Measurements from ENCODE around the gene IDH2. TPM values are rescaled to one million over a fixed set of nuclear protein-coding genes. Genes with fewer than 3 reads are reported as not detected.

The IDH2 gene
- total RNA-seq, 1 donor from 2014 or later = 126 TPM

DNA sequence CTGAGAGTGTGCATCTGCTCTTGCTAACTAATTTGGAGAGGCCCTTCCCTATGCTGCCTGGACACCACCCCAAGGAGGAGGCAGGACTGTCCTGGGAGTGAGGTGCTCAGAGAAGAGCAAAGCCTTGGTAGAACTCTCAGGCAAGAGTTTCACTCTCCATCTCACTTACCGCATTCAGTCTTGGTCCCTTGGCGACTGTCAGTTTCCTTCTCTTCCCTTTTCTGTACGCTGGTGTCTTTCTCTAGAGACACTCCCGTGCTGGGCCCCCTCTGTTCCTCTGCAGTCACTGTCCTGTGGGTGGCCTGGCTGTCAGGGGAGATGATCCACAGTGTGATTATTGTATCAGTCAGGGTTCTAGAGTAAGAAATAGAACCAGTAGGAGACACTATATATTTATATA lies 44.0 kb downstream of the IDH2 start:
- TF ChIP-seq, protein P1, sequence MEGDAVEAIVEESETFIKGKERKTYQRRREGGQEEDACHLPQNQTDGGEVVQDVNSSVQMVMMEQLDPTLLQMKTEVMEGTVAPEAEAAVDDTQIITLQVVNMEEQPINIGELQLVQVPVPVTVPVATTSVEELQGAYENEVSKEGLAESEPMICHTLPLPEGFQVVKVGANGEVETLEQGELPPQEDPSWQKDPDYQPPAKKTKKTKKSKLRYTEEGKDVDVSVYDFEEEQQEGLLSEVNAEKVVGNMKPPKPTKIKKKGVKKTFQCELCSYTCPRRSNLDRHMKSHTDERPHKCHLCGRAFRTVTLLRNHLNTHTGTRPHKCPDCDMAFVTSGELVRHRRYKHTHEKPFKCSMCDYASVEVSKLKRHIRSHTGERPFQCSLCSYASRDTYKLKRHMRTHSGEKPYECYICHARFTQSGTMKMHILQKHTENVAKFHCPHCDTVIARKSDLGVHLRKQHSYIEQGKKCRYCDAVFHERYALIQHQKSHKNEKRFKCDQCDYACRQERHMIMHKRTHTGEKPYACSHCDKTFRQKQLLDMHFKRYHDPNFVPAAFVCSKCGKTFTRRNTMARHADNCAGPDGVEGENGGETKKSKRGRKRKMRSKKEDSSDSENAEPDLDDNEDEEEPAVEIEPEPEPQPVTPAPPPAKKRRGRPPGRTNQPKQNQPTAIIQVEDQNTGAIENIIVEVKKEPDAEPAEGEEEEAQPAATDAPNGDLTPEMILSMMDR (IDR thresholded peaks at IDR 0.05; ENCODE audit: unreplicated experiment) = no peak
- Mint-ChIP-seq H3K4me1 (peaks cover 43% of the 10 kb centered on the region), H3K4me3 (no peak overlapping the region), H3K9me3 (no peaks in the 10 kb centered on the region), H3K36me3 (no peaks in the 10 kb centered on the region), H3K27me3 (ENCODE audit: low read depth) (no peaks in the 10 kb centered on the region), H3K27ac (no peak overlapping the region)
- no peak for DNase-seq (ENCODE audit: low spot score in 2 of 2, unreplicated experiment in 2 of 2)

DNA sequence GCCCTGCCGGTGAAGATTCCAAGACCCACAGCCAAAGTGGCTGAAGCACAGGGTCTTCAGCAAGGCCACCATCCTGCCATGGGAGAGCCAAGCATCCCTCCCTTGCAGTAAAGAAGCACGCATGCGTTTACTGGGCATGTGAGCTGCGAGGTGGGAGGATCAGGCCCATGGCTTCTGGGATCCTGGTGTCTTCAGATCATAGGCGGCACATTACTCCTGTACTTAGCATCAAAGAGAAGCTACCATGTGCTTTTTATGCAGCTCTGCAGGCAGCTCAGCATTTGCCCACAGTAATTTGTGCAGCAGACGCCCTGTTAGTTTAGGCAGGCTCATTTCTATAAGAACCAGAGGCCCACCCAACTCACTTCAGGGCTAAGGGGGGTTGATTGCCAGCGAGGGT lies 45.7 kb downstream of the IDH2 start:
- peaks cover 29% of the 10 kb centered on the region for H3K4me1 Mint-ChIP-seq
- H3K9me3 Mint-ChIP-seq = no peaks in the 10 kb centered on the region

DNA sequence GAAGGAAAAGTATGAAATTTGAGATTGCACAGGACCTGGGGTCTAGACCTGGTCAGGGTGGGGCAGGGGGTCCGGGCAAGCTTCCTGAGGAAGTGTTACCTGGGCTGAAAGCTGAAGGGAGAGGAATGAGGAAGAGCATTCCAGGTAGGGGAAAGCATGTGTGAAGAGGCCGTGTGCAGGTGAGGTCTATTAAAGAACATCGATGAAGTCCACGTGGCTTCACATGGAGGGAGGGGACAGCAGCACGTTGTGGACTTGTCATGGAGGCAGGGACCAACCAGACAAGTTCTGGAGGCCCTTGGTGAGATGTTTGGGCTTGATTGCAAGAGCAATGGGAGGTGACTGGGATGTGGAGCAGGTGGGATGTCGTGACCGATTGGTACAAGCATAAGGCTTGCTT lies 47.1 kb downstream of the IDH2 start:
- Mint-ChIP-seq H3K9me3 (no peaks in the 10 kb centered on the region), H3K27ac (peak overlapping the region; percentile 17), H3K36me3 (no peaks in the 10 kb centered on the region), H3K27me3 (ENCODE audit: low read depth) (no peaks in the 10 kb centered on the region), H3K4me1 (peaks cover 25% of the 10 kb centered on the region), H3K4me3 (no peak overlapping the region)
- no peak for DNase-seq (ENCODE audit: low spot score in 2 of 2, unreplicated experiment in 2 of 2)
- TF ChIP-seq, protein P1 (IDR thresholded peaks at IDR 0.05; ENCODE audit: unreplicated experiment) = no peak

More for the DNA sequence above, 45.7 kb downstream of the IDH2 start:
- DNase-seq (ENCODE audit: low spot score in 2 of 2, unreplicated experiment in 2 of 2) = no peak
- no peak overlapping the region for H3K4me3 Mint-ChIP-seq
- H3K27me3 Mint-ChIP-seq (ENCODE audit: low read depth) = no peaks in the 10 kb centered on the region
- no peaks in the 10 kb centered on the region for H3K36me3 Mint-ChIP-seq
- TF ChIP-seq, protein P1 (IDR thresholded peaks at IDR 0.05; ENCODE audit: unreplicated experiment) = no peak
- H3K27ac Mint-ChIP-seq = no peak overlapping the region

DNA sequence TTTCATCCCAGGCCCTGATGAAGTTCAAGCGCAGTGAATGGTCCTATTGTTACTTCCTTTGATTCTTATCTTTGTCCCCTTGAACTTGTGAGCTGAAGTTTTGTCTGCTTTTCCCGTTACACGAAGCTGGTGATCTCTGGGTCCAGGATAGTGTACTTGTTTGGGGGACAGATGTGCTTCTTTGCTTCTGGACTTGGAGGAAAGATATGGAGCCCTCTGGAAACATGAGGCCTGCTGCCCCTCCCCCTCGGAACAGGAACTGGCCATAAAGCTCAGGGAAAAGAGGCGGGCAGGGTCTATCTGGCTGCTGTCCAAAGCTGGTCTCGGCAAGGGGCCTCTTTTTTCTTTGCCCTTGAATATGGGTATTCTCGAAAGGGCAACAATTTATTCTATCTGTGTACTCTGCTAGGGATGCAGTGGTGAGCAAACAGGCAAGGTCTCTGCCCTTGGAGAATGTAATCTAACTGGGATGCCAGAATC lies 47.6 kb downstream of the IDH2 start:
- Mint-ChIP-seq H3K36me3 (no peaks in the 10 kb centered on the region), H3K9me3 (no peaks in the 10 kb centered on the region), H3K4me3 (no peak overlapping the region), H3K4me1 (peaks cover 22% of the 10 kb centered on the region), H3K27ac (peak overlapping the region; percentile 88), H3K27me3 (ENCODE audit: low read depth) (no peaks in the 10 kb centered on the region)
- no peak for DNase-seq (ENCODE audit: low spot score in 2 of 2, unreplicated experiment in 2 of 2)
- TF ChIP-seq, protein P1 (IDR thresholded peaks at IDR 0.05; ENCODE audit: unreplicated experiment) = no peak

DNA sequence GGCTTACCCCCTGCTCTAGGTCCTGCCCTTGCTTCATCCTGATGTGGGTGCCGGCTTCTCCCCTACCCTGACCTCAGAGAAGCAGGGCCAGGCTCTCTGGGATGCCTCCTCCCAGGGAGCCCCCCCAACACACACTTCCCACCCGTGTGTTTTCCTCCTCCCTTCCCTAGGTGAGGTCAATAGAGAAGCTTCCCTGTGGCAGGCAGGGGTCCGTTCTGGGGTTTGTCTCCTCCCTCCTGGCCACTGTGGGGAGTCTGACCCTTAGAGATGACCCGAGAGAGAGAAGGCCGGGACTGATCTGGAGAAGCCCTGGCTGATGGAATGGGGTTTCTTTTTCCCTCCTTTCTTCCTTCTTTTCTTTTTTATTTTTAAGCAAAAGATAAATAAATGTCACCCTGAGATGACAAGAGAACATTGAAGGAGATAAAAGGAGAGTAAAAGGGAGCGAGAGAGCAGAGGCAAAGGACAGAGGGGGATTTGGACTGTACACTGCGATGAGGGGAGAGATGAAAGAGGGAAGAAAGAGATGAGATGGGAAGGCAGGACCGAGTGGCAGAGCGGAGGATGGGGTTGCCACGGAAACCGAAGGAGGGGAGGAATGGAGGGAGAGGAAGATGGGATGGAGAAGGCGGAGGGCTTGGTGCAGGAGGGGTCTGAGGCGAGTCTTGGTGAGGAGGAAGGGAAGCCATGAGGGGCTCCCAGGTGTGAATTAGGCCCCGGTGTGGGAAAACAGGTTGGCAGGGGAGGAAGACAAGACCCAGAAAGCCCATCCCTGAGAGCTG lies 48.4 kb downstream of the IDH2 start:
- H3K9me3 Mint-ChIP-seq = no peaks in the 10 kb centered on the region
- no peaks in the 10 kb centered on the region for H3K36me3 Mint-ChIP-seq
- H3K27me3 Mint-ChIP-seq (ENCODE audit: low read depth) = no peaks in the 10 kb centered on the region
- TF ChIP-seq, protein P1 (IDR thresholded peaks at IDR 0.05; ENCODE audit: unreplicated experiment) = no peak
- peak overlapping the region; percentile 64 for H3K27ac Mint-ChIP-seq
- peaks cover 17% of the 10 kb centered on the region for H3K4me1 Mint-ChIP-seq
- no peak for DNase-seq (ENCODE audit: low spot score in 2 of 2, unreplicated experiment in 2 of 2)
- H3K4me3 Mint-ChIP-seq = no peak overlapping the region

Measured in mesothelial cell of epicardium (in vitro differentiated cells).